Adrenal gland (tissue), 12 donors: ENCODE measurements around the gene RAB4A. TPM values are rescaled to one million over a fixed set of nuclear protein-coding genes. Genes with fewer than 3 reads are reported as not detected.

Experiments used
- DNase-seq, 7 donors: peaks; one replicate each; pipeline ENCODE4 v3.0.0-alpha.2; 2019 to 2020
- H3K27ac ChIP-seq, 5 donors: fragments of 200-600 bp; sonication (generic) in 4 of 5; 1 replicate in 3 of 5; 2 replicates in 2 of 5; pipeline versions ENCODE4 v1.5.1 to v1.8.0; 2016 to 2020; ENCODE audit warnings: mild to moderate bottlenecking in 1 of 5
- H3K27me3 ChIP-seq: fragments of 200-600 bp; 2 replicates; pipeline ENCODE4 v1.8.0; 2021
- H3K36me3 ChIP-seq, 2 donors: fragments of 200-600 bp; replicated peaks in 1 of 2; 1 replicate in 1 of 2; 2 replicates in 1 of 2; pipeline versions ENCODE4 v1.5.1 to v1.8.0; 2018 to 2022
- H3K4me1 ChIP-seq, 2 donors: fragments of 200-600 bp; replicated peaks in 1 of 2; 1 replicate in 1 of 2; 2 replicates in 1 of 2; pipeline versions ENCODE4 v1.5.1 to v1.8.0; 2018 to 2021
- H3K4me3 ChIP-seq, 4 donors: fragments of 200-600 bp; sonication (generic) in 3 of 4; one replicate each; pipeline ENCODE4 v1.5.1; 2016 to 2018
- H3K9me3 ChIP-seq, 3 donors: fragments of 200-600 bp; sonication (generic) in 1 of 3; replicated peaks in 1 of 3; 1 replicate in 2 of 3; 2 replicates in 1 of 3; pipeline versions ENCODE4 v1.5.1 to v1.8.0; 2016 to 2021
- POLR2A ChIP-seq, 2 donors: fragments of 450-650 bp; IDR thresholded peaks; one replicate each; pipeline ENCODE4 v1.6.1; 2017; ENCODE audit warnings: antibody characterized with exemption in 2 of 2, mild to moderate bottlenecking in 2 of 2, moderate library complexity in 1 of 2
- WGBS, 4 donors: extraction: QIAGEN DNeasy Blood & Tissue Kit in 2 of 4; methylation state at CpG; one replicate each; pipeline versions ENCODE4 v1.1.5 to v1.1.7; 2013 to 2017; 5-methylcytosine and 5-hydroxymethylcytosine counted together
- intact Hi-C, 2 donors: fragments of 100-400 bp; cut with DNase I; formaldehyde crosslinking; loops; one replicate each; pipeline versions ENCODE4 v1.14.1 to v1.15.0; 2022 to 2023
- polyA plus RNA-seq, 3 donors: library from polyadenylated mRNA; stranded (reverse); fragments of 200-250 nt in 2 of 3; fragments of 350-450 nt in 1 of 3; fragmentation: Illumina TruSeq in 1 of 3; extraction: RNeasy Lipid Tissue Mini Kit (QIAGEN cat#74804) in 1 of 3; gene quantifications; one replicate each; pipeline ENCODE4 v1.2.3, GENCODE V29; 2013 to 2014
- total RNA-seq, 9 donors: library from RNA; depleted of rRNA in 4 of 9; stranded (reverse); fragments of >200 nt in 4 of 9; fragments of 120-200 nt in 1 of 9; fragmentation: NEBNext Ultra II Directional in 1 of 9; extraction: Animal tissue kit (Norgen Biotek cat#: 25700) in 1 of 9; gene quantifications; one replicate each; pipeline versions ENCODE4 v1.1.0 to v1.2.4, GENCODE V29; 2013 to 2023
- TF ChIP-seq, protein P1 (sequence below), 6 experiments: fragments of 450-650 bp in 4 of 6; fragments of 200-600 bp in 2 of 6; sonication (generic) in 1 of 6; IDR thresholded peaks; 1 replicate in 5 of 6; 2 replicates in 1 of 6; pipeline versions ENCODE4 v1.5.1 to v1.8.0; 2016 to 2021; ENCODE audit warnings: antibody characterized with exemption in 6 of 6, mild to moderate bottlenecking in 2 of 6, moderate library complexity in 1 of 6
- donor health status: healthy with polysubstance abuse.
- donor health status: Bipolar disorder and iron deficiency.
- donor health status: DM: yes; HTN: yes; CAD: no.
- donor health status: DM: no; HTN: no; CAD: no.
- donor health status: DM: no; HTN: no; CAD: no.
- donor health status: DM: yes; HTN: yes; CAD: no.

Gene RAB4A
- total and polyA plus RNA-seq, 12 donors, result 14.5 to 80.9 (median 45.3) TPM

DNA sequence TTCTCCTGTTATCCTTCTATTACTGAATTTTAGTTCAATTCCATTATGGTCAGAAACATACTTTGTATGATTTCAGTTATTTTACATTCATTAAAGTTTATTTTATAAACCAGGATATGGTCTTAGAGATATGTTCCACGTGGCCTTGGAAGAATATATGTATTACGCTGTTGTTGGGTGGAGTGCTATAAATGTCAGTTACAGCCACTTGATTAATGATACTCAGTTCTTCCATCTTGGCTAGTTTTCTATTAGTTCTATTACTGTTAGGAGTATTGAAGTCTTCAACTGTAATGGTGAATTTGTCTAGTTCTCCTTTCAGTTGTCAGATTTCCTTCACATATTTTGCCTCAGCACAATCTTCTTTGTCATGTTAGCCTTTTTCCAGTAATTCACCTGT lies 45.3 kb downstream of the RAB4A start:
- DNase-seq, result no peak
- Histone ChIP-seq H3K4me1 (no peaks in the 10 kb centered on the region), H3K27me3 (no peaks in the 10 kb centered on the region), H3K27ac (no peak overlapping the region), H3K9me3 (no peaks in the 10 kb centered on the region), H3K4me3 (no peak overlapping the region), H3K36me3 (no peaks in the 10 kb centered on the region)
- 84 to 90% (median 88%) methylated on average over 2 of the region's 2 CpGs for WGBS, 4 donors
- no peak for TF ChIP-seq POLR2A (IDR thresholded peaks at IDR 0.05)
- TF ChIP-seq, protein P1, sequence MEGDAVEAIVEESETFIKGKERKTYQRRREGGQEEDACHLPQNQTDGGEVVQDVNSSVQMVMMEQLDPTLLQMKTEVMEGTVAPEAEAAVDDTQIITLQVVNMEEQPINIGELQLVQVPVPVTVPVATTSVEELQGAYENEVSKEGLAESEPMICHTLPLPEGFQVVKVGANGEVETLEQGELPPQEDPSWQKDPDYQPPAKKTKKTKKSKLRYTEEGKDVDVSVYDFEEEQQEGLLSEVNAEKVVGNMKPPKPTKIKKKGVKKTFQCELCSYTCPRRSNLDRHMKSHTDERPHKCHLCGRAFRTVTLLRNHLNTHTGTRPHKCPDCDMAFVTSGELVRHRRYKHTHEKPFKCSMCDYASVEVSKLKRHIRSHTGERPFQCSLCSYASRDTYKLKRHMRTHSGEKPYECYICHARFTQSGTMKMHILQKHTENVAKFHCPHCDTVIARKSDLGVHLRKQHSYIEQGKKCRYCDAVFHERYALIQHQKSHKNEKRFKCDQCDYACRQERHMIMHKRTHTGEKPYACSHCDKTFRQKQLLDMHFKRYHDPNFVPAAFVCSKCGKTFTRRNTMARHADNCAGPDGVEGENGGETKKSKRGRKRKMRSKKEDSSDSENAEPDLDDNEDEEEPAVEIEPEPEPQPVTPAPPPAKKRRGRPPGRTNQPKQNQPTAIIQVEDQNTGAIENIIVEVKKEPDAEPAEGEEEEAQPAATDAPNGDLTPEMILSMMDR (IDR thresholded peaks at IDR 0.05), result no peak
- intact Hi-C loops, result no loop called here

DNA sequence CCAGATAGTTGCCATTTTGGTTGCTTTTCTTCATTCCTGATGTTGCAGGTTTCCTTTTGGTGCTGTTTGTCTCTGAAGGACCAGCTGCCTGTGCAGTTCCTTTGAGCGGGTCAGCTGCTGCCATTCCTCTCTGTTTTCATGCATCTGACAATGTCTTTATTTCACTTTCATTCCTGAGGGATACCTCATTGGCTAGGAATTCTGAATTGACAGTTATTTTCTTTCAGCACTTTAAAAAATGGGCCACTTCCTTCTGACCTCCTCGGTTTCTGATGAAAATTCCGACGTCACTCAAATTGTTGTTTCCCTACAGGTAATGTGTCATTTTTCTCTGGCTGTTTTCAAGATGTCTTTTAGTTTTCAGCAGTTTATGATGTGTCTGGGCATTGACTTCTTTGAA lies 47.1 kb downstream of the RAB4A start:
- intact Hi-C loops, result no loop called here
- 87 to 95% (median 92%) methylated on average over 4 of the region's 4 CpGs for WGBS, 4 donors
- no peaks in the 10 kb centered on the region for H3K4me1 ChIP-seq
- DNase-seq, result no peak
- TF ChIP-seq, protein P1 (IDR thresholded peaks at IDR 0.05), result no peak
- TF ChIP-seq POLR2A (IDR thresholded peaks at IDR 0.05), result no peak
- peaks cover 0 to 3% of the 10 kb centered on the region in 2 donors for H3K36me3 ChIP-seq
- no peak overlapping the region for H3K4me3 ChIP-seq
- H3K27ac ChIP-seq, result no peak overlapping the region
- no peaks in the 10 kb centered on the region for H3K9me3 ChIP-seq
- H3K27me3 ChIP-seq, result no peaks in the 10 kb centered on the region

DNA sequence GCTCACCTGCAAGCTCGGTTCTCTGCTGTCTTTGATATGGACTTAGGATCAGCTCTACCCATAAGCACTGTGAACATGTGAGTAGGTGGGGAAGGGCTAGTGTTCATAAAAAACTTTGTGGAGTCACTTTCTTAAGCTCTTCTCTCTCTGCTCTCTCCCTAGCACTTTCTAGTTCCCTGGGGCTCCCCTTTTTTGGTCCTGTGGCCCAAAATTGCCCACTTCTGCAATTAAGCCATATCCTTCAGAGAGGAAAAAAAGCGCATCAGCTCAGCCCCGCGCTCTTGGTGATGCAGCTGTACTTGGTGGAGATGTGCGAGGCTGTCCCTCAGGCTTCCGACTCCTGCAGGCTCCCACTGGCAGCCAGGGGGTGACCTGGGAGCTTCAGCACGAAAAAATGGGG lies 48.6 kb downstream of the RAB4A start:
- no peak for DNase-seq
- Histone ChIP-seq H3K36me3 (peaks cover 0 to 14% of the 10 kb centered on the region in 2 donors), H3K4me3 (no peak overlapping the region), H3K27ac (no peak overlapping the region), H3K9me3 (no peaks in the 10 kb centered on the region), H3K27me3 (no peaks in the 10 kb centered on the region), H3K4me1 (no peaks in the 10 kb centered on the region)
- intact Hi-C loops, result no loop called here
- 92 to 99% (median 94%) methylated on average over 7 of the region's 7 CpGs for WGBS, 4 donors
- TF ChIP-seq POLR2A (IDR thresholded peaks at IDR 0.05), result no peak
- TF ChIP-seq, protein P1 (IDR thresholded peaks at IDR 0.05), result no peak

DNA sequence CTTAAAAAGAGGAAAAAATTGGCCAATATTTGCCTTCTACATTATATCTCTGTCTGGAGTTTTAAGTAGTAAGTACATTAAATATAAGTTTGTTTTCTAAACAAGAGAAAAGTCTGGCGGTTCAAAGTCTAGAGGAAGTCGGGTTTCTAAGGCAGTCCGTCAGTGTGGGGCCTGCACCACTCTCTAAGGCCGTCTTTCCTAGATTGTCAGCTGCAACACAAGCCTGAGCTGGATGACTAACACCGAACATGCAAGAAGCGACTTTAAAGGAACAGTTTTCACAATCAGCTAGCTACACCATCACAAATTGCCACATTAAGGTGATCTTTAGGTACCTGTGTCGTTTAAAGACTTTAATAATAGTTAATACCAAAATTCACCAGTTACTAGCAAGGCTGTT lies 52.3 kb downstream of the RAB4A start:
- peaks cover 0 to 19% of the 10 kb centered on the region in 2 donors for H3K36me3 ChIP-seq
- 91 to 96% (median 93%) methylated on average over 7 of the region's 7 CpGs for WGBS, 4 donors
- no peak overlapping the region for H3K27ac ChIP-seq
- no peaks in the 10 kb centered on the region for H3K27me3 ChIP-seq
- intact Hi-C loops, result no loop called here
- DNase-seq, result no peak
- TF ChIP-seq, protein P1 (IDR thresholded peaks at IDR 0.05), result no peak
- H3K9me3 ChIP-seq, result no peaks in the 10 kb centered on the region
- peaks cover 0 to 10% of the 10 kb centered on the region in 2 donors for H3K4me1 ChIP-seq
- H3K4me3 ChIP-seq, result no peak overlapping the region
